Suppressor macrophage treated with lipopolysaccharide for 4 hours (primary cell): Measurements from ENCODE around the gene TSEN34.
A peak's percentile ranks its signal among the peaks of the same experiment; 100 is the strongest.
"Not testable (repeated sequence)": the region's sequence is repeated elsewhere in the genome, so short reads cannot be mapped to it uniquely, and the experiment has no call there.

Experiments
- DNase-seq: peaks from one replicate; pipeline ENCODE4 v3.0.0-alpha.2; 2020

Gene TSEN34

GRCh38 chr19:54209811-54210494 is 18.8 kb downstream of the TSEN34 start:
- peak; percentile 97 for DNase-seq

GRCh38 chr19:54211235-54211634 is 20.1 kb downstream of the TSEN34 start:
- DNase-seq, result peak; percentile 25

GRCh38 chr19:54214217-54214616 is 23.1 kb downstream of the TSEN34 start:
- DNase-seq, result not testable (repeated sequence)

GRCh38 chr19:54214734-54215133 is 23.6 kb downstream of the TSEN34 start:
- not testable (repeated sequence) for DNase-seq

- no peak for DNase-seq
Measured at GRCh38 chr19:54216869-54217268, 25.8 kb downstream of the TSEN34 start.

GRCh38 chr19:54217517-54218247 is 26.6 kb downstream of the TSEN34 start:
- not testable (repeated sequence) for DNase-seq

- DNase-seq, result no peak
Measured at GRCh38 chr19:54218259-54218658, 27.2 kb downstream of the TSEN34 start.

- no peak for DNase-seq
Measured at GRCh38 chr19:54218960-54219661, 28.0 kb downstream of the TSEN34 start.

- DNase-seq, result not testable (repeated sequence)
Measured at GRCh38 chr19:54219702-54220101, 28.6 kb downstream of the TSEN34 start.

GRCh38 chr19:54221947-54222346 is 30.8 kb downstream of the TSEN34 start:
- not testable (repeated sequence) for DNase-seq

GRCh38 chr19:54222474-54223276 is 31.6 kb downstream of the TSEN34 start, which contains the start of gene LILRB3:
LILRB3 (minus strand) TSS chr19:54223007; CDS start chr19:54222976, 31 bp downstream.
- not testable (repeated sequence) for DNase-seq

- not testable (repeated sequence) for DNase-seq
Measured at GRCh38 chr19:54223277-54223936, 32.3 kb downstream of the TSEN34 start.

GRCh38 chr19:54223937-54224281 is 32.8 kb downstream of the TSEN34 start:
- not testable (repeated sequence) for DNase-seq

- not testable (repeated sequence) for DNase-seq
Measured at GRCh38 chr19:54224619-54225018, 33.5 kb downstream of the TSEN34 start.

GRCh38 chr19:54229146-54229545 is 38.0 kb downstream of the TSEN34 start:
- DNase-seq, result no peak

- DNase-seq, result no peak
Measured at GRCh38 chr19:54230031-54230430, 38.9 kb downstream of the TSEN34 start.

- peak; percentile 74 for DNase-seq
Measured at GRCh38 chr19:54231077-54231931, 40.2 kb downstream of the TSEN34 start.

GRCh38 chr19:54233941-54234340 is 42.8 kb downstream of the TSEN34 start:
- no peak for DNase-seq

GRCh38 chr19:54239491-54240371 is 48.6 kb downstream of the TSEN34 start:
- DNase-seq, result not testable (repeated sequence)
